Forelimb muscle (tissue), 1 donor: ENCODE measurements around the gene POLR3H. TPM values are rescaled to one million over a fixed set of nuclear protein-coding genes. Genes with fewer than 3 reads are reported as not detected.

Source experiments
- DNase-seq: peaks from one replicate; pipeline ENCODE4 v3.0.0-alpha.2; 2013; ENCODE audit warnings: low read depth
- polyA plus RNA-seq: library from polyadenylated mRNA; unstranded; fragments of 120-200 nt; gene quantifications from one replicate; pipeline ENCODE4 v1.2.1, GENCODE V29; 2013; ENCODE audit not compliant: insufficient read length

The POLR3H gene
- polyA plus RNA-seq, 1 donor, result 21.6 TPM

DNA sequence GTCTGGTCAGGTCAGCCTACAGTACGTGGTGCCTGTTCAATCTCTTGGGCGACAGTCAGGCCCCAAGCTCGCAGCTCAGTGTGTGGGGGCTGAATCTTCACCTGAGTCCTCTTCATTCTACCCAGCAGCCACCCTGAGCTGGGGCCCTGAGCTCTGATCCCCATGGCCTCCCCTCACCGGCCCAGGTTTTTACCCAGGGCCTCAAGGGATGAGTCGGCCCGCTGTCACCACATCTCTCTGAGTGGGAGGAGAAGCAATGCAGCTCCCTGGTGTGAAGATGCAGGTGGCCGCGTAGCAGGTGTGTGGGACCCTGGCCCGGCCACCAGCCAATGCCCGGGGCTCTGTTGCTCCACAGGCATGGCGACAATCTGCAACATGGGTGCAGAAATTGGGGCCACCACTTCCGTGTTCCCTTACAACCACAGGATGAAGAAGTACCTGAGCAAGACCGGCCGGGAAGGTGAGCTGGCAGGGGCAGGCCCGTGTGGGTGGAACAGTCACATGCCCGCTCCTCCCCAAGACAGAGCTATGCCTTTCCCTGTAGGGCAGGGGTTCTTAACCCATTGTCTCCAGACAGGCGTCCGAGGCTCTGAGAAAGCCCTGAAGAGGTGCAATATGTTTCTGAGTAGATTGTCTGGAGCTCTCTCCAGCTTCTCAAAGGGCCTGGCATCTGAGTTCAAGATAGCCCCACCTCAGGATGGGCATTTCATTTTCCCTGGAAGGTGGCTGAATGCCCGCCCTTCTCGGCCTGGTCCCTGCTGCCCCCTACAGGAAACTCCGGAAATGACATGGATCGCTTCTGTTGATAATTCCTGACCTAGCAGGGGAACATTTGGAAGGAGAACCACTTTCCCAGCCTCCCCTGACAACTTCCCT lies 26.9 kb downstream of the POLR3H start:
- DNase-seq, result no peak

DNA sequence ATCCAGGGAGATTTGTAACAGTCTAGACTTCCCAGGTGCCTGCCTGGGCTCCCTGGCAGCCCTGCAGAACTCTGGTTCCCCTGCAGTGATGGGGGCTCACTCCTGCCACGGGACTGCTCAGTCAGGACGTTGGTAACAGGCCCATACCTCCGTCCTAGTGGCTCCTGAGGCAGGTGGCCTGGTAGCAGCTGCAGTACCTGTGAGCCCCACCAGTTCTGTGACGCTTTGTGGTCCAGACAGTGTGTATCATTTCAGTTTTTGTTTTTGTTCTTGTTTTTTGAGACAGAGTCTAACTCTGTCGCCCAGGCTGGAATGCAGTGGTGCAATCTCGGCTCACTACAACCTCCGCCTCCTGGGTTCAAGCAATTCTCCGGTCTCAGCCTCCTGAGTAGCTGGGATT lies 27.8 kb downstream of the POLR3H start:
- DNase-seq, result no peak

DNA sequence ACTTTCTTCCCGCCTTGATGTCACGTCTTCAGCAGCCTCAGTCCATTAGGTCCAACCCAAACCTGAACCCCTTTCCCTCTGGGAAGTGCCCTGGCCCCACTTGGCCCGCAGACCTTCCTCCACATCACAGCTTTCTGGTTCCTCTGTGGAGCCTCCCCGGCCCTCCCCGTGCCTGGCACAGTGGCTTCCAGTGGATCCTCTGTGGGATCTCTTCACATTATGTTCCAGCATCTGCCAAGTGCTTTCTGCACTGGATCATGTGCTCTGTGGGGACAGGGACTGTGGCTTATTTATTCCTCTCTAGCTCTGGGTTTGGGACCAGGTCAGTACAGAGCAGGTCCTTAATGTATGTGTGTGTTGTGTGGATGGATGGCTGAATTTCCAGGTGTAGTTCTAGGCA lies 30.9 kb downstream of the POLR3H start:
- no peak for DNase-seq

DNA sequence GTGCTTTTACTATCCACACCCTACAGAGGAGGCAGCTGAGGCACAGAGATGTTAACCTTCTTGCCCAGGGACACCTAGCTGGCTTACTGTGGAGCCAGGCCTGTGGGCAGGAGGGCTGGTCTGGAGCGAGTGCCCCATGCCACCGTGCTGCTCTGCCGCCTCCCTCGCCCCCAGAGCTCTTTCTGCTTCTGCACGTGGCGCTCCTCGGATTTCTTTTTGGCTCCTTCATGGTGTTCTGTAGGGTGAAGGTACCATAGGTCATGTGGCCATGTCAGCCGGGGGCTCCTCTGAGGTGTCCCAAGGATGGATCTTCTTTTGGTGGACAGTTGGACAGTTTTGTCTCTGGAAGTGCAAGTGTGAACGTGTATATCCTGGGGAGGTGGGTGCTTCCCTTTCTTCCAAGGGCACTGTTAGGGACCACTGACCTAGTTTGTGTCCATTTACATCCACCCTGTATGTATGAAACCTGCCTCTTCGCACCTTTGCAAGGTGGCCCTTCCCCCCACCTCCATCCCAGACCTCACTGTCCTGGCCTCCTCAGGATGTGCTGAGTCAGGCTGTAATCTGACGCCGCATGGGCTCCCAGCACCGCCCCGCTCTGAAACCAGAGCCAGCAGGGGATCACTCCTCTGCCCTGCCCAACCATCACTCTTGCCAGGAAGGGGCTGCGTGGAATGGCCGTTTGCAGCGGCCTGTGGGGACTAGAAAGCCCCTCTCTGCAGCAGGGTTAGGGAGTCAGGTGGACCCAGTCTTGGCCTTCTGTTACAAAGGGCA lies 31.7 kb downstream of the POLR3H start:
- no peak for DNase-seq

DNA sequence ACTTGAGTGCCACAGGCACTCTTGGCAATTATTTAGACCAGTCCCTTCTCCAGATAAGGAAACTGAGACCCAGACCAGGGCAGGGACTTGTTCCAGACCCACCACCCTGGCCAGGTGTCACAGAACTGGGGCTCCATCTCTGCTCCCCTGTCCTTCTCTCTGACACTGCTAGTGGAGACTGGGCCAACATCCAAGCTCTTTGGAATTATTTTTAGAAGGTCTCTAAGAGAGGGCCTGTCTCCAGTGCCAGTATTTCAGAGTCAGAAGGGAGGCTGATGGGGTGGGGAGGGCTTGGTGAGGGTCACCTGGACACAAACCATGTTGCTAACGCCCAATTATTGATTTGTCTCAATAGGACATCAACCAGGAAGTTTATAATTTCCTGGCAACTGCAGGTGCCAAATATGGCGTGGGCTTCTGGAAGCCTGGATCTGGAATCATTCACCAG lies 32.7 kb downstream of the POLR3H start:
- no peak for DNase-seq

DNA sequence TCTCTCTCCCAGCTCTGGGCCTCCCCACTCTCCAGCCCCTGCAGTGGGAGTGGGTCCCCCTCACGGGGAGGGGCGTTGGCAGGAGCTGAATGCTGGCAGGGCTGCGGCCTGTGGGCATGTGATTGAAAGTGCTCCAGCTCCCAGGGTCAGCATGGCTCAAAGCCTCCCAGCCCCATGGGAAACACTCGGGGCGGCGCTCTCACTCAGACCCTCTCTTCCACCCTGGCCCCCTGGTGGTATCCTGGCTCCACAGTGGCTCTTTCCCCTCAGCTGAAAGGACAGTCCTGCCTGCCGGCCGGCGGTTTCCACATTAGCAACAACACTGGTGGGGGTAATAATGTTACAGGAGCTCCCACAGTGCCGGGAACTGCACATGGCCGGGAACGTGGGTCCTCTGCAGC lies 35.5 kb downstream of the POLR3H start:
- DNase-seq, result no peak

DNA sequence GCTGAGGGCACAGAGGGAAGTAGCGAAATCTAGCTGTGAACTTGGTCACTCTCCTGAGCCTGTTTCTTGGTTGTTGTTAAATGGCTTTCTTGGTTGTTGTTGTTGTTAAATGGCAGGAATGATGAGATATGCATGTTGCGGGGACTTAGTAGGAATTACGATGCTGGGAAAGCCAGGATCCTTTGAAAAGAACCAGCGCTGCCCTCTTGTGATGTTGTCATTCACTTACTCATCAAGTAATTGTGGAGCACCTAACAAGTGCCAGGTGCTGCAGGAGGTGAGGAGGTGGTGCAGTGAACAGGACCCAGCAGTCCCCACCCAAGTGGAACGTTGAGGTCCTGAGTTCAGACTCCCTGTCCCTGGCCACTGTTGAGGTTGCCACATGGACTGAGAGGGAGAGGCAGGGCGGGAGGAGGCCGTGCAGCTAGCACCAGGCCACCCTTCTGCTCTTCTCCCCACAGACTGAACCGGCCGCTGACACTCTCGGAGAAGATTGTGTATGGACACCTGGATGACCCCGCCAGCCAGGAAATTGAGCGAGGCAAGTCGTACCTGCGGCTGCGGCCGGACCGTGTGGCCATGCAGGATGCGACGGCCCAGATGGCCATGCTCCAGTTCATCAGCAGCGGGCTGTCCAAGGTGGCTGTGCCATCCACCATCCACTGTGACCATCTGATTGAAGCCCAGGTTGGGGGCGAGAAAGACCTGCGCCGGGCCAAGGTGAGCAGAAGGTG lies 36.8 kb downstream of the POLR3H start:
- no peak for DNase-seq

DNA sequence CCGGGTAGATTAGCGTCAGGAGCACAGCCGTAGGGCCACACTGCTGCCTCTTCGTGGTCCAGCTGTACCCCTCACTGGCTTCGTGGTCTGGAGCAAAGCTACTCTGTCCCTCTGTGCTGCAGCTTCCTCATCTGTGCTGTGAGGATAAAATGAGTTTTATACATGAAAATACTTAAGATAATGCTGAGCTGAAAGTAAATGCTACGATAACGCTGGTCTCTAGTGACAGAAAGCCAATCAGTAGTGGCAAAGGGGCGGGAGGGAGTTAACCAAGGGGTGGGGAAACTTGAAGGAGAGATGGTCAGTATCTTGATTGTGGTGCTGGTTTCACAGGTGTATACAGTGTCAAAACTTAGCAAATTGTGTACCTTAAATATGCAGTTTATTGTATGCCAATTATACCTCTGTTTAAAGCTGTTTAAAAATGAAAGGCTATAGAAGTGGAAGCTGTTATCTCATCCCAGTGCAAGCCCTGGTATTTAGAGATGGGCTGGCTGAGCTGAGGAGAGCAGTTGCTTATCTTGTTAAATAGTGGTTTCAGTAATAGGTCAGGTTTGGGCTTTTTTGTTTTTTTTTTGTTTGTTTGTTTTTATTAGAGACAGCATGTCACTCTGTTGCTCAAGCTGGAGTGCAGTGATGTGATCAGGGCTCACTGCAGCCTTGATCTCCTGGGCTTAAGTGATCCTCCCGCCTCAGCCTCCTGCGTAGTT lies 38.6 kb downstream of the POLR3H start:
- DNase-seq, result no peak

DNA sequence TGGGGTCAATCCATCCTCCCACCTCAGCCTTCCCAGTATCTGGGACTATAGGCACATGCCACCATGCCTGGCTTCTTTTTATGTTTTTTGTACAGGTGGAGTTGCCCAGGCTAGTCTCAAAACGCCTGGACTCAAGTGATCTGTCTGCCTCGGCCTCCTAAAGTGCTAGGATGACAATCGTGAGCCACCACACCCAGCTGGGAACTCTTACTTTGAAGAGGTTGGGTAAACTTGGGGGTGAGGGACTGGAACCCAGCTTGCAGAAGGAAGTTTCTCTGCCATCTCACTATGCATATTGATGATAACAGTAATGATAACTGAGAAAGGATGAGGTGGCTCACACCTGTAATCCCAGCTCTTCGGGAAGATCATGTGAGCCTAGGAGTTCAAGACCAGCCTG lies 39.5 kb downstream of the POLR3H start:
- no peak for DNase-seq

DNA sequence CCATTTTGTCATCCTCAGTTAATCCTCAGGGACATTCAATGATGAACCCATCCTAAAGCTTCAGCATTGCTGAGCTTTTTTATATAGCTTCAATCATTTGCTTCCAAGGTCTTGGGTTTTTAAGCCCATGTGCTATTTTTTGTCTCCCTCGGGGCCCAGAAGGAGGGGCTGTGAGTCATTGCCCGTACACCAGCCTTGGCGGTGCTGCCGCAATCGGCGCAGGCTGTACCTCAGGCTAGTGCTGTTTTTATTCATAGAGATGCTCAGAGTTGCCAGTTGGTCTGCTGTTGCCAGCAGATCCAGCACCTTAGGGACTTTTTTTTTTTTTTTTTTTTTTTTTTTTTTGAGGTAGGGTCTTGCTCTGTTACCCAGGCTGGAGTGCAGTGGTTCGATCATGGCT lies 39.9 kb downstream of the POLR3H start:
- DNase-seq, result no peak

DNA sequence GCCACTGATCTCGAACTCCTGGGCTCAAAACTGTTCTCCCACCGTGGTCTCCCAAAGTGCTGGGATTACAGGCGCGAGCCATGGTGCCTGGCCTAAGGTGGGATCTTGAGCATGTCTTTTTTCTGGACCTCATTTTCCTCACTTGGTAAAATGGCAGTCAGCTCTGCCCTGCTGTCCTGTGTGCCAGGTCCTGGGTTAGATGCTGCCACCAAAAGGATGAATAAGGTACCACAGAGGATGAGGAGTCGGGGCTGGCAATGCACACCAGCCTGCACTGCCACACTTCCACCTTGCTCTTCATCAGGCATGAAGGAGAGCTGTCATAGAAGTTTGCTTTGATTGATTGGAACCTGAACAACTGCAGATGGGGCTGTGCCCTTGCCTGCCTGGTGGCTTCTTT lies 43.1 kb downstream of the POLR3H start:
- no peak for DNase-seq

DNA sequence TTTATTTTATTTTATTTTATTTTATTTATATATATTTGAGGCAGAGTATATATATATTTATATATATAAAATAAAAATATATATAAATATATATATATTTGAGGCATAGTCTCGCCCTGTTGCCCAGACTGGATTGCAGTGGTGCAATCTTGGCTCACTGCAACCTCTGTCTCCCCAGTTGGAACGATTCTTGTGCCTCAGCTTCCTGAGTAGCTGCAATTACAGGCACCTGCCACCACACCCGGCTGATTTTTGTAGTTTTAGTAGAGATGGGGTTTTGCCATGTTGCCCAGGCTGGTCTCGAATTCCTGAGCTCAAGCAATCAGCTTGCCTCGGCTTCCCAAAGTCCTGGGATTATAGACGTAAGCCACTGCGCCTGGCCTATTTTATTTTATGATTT lies 44.0 kb downstream of the POLR3H start:
- no peak for DNase-seq

DNA sequence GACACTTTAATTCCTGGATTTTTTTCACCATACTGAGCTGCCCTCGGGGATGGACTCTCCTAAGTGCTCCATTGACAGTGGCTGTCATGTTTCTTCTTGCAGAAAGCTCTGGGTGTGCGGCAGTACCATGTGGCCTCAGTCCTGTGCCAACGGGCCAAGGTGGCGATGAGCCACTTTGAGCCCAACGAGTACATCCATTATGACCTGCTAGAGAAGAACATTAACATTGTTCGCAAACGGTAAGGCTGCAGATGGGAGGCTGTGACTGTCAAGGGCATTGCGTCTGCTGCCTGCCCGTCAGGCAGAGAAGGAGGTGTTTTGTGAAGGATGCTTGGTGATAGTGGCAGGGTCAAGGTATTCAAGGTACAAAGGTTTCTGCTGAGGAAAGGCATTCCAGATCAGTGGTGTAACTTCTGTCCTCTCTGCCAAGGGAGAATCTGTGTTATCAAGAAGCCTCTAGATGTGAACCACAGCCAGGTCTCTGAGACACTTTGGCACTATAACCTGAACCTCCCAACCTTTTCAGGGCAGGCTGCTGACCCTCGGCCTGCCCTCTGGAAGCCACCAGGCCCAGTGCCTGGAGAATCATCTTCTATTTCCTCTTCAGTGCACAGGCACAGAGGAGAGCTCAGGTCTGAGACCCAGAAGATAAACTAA lies 44.5 kb downstream of the POLR3H start:
- DNase-seq, result no peak

DNA sequence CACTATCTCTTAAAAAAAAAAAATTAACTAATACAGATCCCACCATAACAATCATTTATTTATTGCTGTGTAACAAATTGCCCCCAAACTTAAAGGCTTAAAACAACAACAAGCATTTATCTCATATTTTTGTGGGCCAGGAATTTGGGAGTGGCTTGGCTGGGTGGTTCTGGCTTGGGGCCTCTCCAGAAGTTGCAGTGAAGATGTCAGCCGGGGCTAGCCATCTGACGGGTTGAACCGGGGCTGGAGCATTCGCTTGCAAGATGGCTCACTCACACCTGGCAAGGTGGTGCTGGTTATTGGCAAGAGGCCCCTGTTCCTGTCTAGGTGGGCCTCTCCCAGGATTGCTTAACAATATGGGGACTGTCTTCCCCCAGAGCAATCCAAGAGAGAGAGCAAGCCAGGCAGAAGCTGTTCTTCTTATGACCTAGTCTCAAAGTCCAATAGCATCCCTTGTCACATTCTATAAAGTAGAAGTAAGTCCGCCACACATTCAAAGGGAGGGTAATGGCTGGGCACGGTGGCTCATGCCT lies 45.9 kb downstream of the POLR3H start:
- DNase-seq, result no peak

DNA sequence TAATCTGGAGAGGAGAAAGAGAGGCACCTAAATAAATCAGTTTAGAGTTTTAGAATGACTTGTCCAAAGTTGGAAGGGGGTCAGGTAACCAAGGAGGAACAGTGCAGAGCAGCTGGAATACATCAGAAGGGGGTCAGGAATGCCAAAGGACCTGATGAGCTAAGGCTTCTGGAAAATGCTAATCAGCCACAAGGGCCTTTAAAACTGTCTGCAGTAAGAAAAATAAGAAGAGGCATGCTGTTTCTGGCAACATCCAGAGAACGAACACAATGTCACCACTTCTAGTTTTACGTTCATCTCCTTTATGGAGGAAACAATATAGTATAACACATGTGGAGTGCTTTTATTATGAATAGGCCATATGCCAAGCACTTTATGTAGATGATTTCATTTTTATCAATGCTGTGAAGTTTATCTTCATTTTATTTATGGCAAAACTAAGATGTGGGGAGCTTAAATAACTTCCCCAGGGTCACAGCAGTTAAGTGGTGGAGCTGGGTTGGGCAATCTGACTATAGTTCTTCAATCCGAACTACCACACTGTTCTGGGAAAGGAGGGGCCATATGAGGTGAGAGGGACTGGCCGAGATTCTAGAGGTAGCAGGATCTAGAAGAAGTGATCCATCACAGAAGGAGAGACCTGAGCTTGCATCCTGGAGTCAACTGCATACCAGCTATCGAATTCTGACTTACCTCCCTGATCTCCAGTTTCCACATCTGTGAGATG lies 52.7 kb downstream of the POLR3H start:
- DNase-seq, result peak; percentile 19

DNA sequence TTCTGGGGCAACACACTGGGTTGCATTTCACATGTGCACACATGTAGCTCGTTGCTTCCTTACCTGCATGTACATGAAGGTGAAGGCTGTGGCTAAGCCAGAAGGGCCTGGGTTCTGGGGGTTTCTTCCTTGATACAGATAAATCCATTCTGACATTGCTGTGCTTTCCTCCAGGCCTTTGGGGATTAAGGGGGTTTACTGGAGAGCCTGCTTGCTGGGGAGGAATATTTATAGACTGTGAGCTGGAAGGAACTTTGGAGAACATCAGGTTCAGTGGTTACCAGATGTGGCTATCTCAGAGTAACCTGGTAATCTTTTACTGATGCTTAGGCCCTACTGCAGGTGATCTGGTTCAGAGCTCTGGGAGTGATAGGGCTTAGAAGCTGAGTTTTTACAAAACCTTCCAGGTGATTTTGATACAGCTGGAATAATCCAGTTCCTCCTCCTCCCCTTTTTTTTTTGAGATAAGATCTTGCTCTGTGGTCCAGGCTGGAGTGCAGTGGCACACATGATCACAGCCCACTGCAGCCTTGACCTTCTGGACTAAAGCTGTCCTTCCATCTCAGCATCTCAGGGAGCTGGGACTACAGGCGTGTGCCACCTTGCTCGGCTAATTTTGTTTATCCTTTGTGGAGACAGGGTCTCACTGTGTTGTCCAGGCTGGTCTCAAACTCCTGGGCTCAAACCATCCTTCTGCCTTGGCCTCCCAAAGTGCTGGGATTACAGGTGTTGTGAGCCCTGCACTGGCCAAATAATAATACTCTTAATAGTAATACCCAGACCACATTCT lies 55.5 kb downstream of the POLR3H start:
- DNase-seq, result no peak

DNA sequence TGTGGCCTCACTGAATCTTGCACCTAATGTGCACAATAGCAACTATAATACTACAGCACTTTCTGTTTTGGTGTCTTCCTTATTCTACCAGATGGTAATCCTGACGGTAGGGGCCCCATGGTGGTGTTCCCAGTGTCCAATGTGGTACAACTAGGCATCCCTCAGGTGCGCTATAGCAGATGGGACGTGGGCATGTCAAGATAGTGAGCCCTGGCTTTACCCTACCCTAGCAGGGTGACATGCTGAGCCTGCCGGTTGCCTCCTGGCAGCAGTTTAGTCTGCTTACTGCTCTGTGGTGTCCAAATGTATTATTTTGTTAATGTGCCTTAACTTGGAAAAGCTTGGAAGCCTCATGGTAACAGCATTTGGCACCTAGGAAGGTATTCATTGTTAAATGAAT lies 56.2 kb downstream of the POLR3H start:
- DNase-seq, result no peak

DNA sequence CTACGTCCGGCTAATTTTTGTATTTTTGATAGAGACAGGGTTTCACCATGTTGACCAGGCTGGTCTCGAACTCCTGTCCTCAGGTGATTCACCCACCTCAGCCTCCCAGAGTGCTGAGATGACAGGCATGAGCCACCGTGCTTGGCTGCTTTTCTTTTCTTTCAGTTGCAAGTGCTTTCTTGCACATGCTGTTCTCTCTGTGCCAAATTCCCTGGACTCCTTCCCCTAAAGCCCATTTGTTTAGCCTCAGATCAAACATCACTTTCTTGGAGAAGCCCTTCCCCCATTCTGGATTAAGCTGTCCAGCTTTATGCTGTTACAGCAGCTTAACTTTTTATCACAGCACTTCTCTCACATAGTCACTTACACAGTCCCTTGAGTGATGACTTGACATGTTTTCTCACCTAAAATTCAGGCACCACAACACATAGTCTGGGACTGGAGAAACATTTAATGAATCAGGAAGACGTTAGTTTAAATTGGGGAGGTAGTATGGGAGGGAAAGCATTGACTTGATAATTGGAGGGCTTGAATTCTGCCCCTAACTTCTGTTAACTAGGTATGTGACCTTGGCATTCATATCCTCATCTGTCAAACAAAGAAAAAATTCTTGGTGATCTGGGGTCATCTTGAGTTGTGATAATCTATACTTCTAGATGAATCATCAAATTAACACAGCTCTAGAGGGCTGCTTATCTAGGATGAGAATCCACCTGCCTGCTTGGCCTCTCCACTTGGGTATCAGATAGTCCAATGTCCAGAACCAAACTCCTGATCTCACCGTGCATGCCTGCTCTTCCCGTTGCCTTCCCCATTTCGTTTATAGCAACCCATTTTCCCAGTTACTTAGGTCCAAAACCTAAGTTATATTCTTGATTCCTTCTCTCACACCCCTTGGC lies 57.0 kb downstream of the POLR3H start:
- no peak for DNase-seq
